Measurements from ENCODE around the gene SLC38A8. TPM values are rescaled to one million over a fixed set of nuclear protein-coding genes. Genes with fewer than 3 reads are reported as not detected.

SLC38A8 gene
- total RNA-seq, 3 donors from 2014 or later = not detected

GRCh38 chr16:84029297-84030047, 13.1 kb downstream of the SLC38A8 start:
- intact Hi-C loops (cut with DNase I, micrococcal nuclease) = no loop called here
- no peaks in the 10 kb centered on the region for H3K9me3 ChIP-seq
- no peaks in the 10 kb centered on the region for H3K36me3 ChIP-seq (ENCODE audit: low read depth)
- no peak for DNase-seq
- no peak for TF ChIP-seq CTCF (IDR thresholded peaks at IDR 0.05)
- no peaks in the 10 kb centered on the region for H3K4me1 ChIP-seq (ENCODE audit: low read depth)
- no peak overlapping the region for H3K4me3 ChIP-seq
- no peak for ATAC-seq

GRCh38 chr16:84027625-84028024, 15.0 kb downstream of the SLC38A8 start:
- intact Hi-C loops (cut with DNase I, micrococcal nuclease) = no loop called here
- Histone ChIP-seq H3K4me1 (ENCODE audit: low read depth) (no peaks in the 10 kb centered on the region), H3K9me3 (no peaks in the 10 kb centered on the region), H3K4me3 (no peak overlapping the region), H3K36me3 (ENCODE audit: low read depth) (no peaks in the 10 kb centered on the region)
- TF ChIP-seq CTCF (IDR thresholded peaks at IDR 0.05) = no peak
- no peak for DNase-seq
- no peak for ATAC-seq

- Histone ChIP-seq H3K4me3 (no peak overlapping the region), H3K4me1 (ENCODE audit: low read depth) (no peaks in the 10 kb centered on the region), H3K9me3 (no peaks in the 10 kb centered on the region), H3K36me3 (ENCODE audit: low read depth) (no peaks in the 10 kb centered on the region)
- no peak for ATAC-seq
- TF ChIP-seq CTCF (IDR thresholded peaks at IDR 0.05) = no peak
- no peak for DNase-seq
- intact Hi-C loops (cut with DNase I, micrococcal nuclease) = no loop called here
Observed at GRCh38 chr16:84026606-84027005, 16.0 kb downstream of the SLC38A8 start.

GRCh38 chr16:84024854-84025253, 17.7 kb downstream of the SLC38A8 start:
- ATAC-seq (no peak), DNase-seq (no peak)
- no peak for TF ChIP-seq CTCF (IDR thresholded peaks at IDR 0.05)
- no peak overlapping the region for H3K4me3 ChIP-seq
- no peaks in the 10 kb centered on the region for H3K9me3 ChIP-seq
- intact Hi-C loops (cut with DNase I, micrococcal nuclease) = no loop called here
- H3K4me1 ChIP-seq (ENCODE audit: low read depth) = no peaks in the 10 kb centered on the region
- H3K36me3 ChIP-seq (ENCODE audit: low read depth) = no peaks in the 10 kb centered on the region

GRCh38 chr16:84022644-84023043, 20.0 kb downstream of the SLC38A8 start:
- H3K4me3 ChIP-seq = no peak overlapping the region
- DNase-seq (no peak), ATAC-seq (no peak)
- H3K36me3 ChIP-seq (ENCODE audit: low read depth) = no peaks in the 10 kb centered on the region
- no peak for TF ChIP-seq CTCF (IDR thresholded peaks at IDR 0.05)
- no peaks in the 10 kb centered on the region for H3K4me1 ChIP-seq (ENCODE audit: low read depth)
- no peaks in the 10 kb centered on the region for H3K9me3 ChIP-seq
- intact Hi-C loops (cut with DNase I, micrococcal nuclease) = no loop called here
